ENCODE results near the gene CCR9.

The CCR9 gene

DNA sequence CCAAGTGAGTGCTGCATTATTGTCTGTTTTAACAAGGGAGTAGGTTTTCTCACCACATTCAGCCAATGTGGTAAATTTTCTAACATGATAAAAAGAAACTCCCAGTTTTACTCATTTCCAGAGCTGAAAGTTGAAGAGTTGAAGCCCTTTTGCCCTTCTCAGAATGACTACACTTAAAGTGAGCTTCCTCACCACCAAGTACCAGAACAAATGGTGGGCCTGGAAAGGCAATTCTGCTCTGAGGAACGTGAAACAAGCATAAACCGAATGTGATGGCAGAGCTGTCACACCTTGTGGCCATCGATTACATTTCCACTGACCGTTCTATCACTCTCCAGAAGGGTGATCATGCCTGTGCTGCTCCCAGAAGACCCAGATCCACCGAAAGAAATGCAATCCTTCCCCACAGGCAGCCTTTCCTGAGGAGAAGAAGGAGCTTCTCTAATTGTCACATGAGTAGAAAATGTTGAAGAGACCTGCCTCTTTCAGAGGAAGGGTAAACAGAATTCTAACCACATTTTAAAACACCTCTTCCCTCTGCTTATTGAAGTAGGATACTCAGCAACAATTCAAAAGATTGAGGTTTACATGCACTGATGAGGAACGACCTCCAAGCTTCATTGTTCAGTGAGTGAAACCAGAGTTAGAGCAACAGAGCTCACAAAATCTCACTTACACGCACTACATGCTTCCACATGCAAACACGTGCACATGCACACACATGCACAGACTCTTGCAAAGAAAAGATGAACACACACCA is 21.4 kb upstream of the CCR9 start:
- no peak for TF ChIP-seq CTCF (IDR thresholded peaks at IDR 0.05; ENCODE audit: control insufficient read depth, insufficient read depth, low read depth, low read length, missing control alignments)
- no peak for DNase-seq (ENCODE audit: low read depth)
- H3K4me3 ChIP-seq (ENCODE audit: control insufficient read depth, low read depth, low read length): no peak overlapping the region

DNA sequence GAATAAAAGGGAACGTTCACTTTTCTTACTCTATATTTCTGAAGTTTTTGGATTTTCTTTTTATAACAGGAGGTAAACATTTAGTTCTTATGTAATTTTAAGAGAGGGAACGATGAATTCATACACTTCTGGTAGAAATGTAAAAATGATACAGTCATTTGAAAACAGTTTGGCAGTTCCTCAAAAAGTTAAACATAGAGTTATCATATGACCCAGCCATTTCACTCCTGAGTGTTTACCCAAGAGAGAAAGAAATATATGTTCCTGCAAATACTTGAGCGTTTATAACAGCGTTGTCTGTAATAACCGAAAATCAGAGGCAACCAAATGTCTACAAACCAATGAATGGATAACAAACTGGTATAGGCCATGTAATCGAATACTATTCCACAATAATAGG is 20.8 kb upstream of the CCR9 start:
- no peak for TF ChIP-seq CTCF (IDR thresholded peaks at IDR 0.05; ENCODE audit: control insufficient read depth, insufficient read depth, low read depth, low read length, missing control alignments)
- H3K4me3 ChIP-seq (ENCODE audit: control insufficient read depth, low read depth, low read length): no peak overlapping the region
- DNase-seq (ENCODE audit: low read depth): no peak

- TF ChIP-seq CTCF (IDR thresholded peaks at IDR 0.05; ENCODE audit: control insufficient read depth, insufficient read depth, low read depth, low read length, missing control alignments): no peak
- DNase-seq (ENCODE audit: low read depth): no peak
- no peak overlapping the region for H3K4me3 ChIP-seq (ENCODE audit: control insufficient read depth, low read depth, low read length)
Observed at GRCh38 chr3:45868213-45868612, 18.1 kb upstream of the CCR9 start.

DNA sequence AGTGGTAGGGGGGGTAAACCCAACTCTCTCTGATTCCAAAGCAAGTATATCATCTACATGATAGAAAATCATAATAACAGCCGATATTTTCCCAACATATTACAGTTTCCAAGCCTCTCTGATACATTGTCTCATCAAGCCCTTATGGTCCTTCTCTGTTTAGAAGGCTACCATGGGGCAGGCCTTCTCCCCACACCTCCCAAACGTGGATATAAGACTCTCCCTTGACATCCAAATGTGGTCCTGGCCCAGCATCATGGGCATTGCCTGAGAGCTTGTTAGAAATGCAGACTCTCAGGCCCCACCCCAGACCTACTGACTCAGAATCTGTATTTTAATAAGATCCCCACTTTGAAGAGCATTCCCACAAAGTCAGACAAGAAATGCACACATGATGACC is 17.7 kb upstream of the CCR9 start:
- TF ChIP-seq CTCF (IDR thresholded peaks at IDR 0.05; ENCODE audit: control insufficient read depth, insufficient read depth, low read depth, low read length, missing control alignments): no peak
- H3K4me3 ChIP-seq (ENCODE audit: control insufficient read depth, low read depth, low read length): no peak overlapping the region
- DNase-seq (ENCODE audit: low read depth): no peak

- H3K4me3 ChIP-seq (ENCODE audit: control insufficient read depth, low read depth, low read length): no peak overlapping the region
- no peak for TF ChIP-seq CTCF (IDR thresholded peaks at IDR 0.05; ENCODE audit: control insufficient read depth, insufficient read depth, low read depth, low read length, missing control alignments)
- DNase-seq (ENCODE audit: low read depth): no peak
Observed at GRCh38 chr3:45869638-45870037, 16.7 kb upstream of the CCR9 start.

GRCh38 chr3:45870099-45870498 is 16.2 kb upstream of the CCR9 start:
- H3K4me3 ChIP-seq (ENCODE audit: control insufficient read depth, low read depth, low read length): no peak overlapping the region
- TF ChIP-seq CTCF (IDR thresholded peaks at IDR 0.05; ENCODE audit: control insufficient read depth, insufficient read depth, low read depth, low read length, missing control alignments): no peak
- no peak for DNase-seq (ENCODE audit: low read depth)
